Neural progenitor cell (in vitro differentiated cells): ENCODE data around the gene L1TD1. TPM values are rescaled to one million over a fixed set of nuclear protein-coding genes. Genes with fewer than 3 reads are reported as not detected.

Experiments
- DNase-seq: peaks from one replicate; pipeline ENCODE4 v3.0.0-alpha.2; 2016; ENCODE audit warnings: low spot score
- H2AFZ ChIP-seq: fragments of 200-600 bp; sonication (generic); replicated peaks from 2 replicates; pipeline ENCODE4 v1.6.1; 2016; ENCODE audit warnings: antibody characterized with exemption
- H3F3A ChIP-seq: fragments of 200-600 bp; sonication (generic); 2 replicates; pipeline ENCODE4 v1.6.1; 2016; ENCODE audit warnings: antibody characterized with exemption, low read depth
- H3K27ac ChIP-seq: fragments of 200-600 bp; sonication (generic); 2 replicates; pipeline ENCODE4 v1.5.1; 2016; ENCODE audit warnings: mild to moderate bottlenecking
- H3K27me3 ChIP-seq: fragments of 200-600 bp; sonication (generic); 2 replicates; pipeline ENCODE4 v1.6.1; 2016; ENCODE audit warnings: mild to moderate bottlenecking, moderate library complexity
- H3K36me3 ChIP-seq: fragments of 200-600 bp; sonication (generic); 2 replicates; pipeline ENCODE4 v1.5.1; 2016
- H3K4me1 ChIP-seq: fragments of 200-600 bp; sonication (generic); 2 replicates; pipeline ENCODE4 v1.6.1; 2016; ENCODE audit warnings: mixed run types
- H3K4me2 ChIP-seq: fragments of 200-600 bp; sonication (generic); 2 replicates; pipeline ENCODE4 v1.6.1; 2016
- H3K4me3 ChIP-seq: fragments of 200-600 bp; sonication (generic); 2 replicates; pipeline ENCODE4 v1.5.1; 2016
- H3K79me2 ChIP-seq: fragments of 200-600 bp; sonication (generic); 2 replicates; pipeline ENCODE4 v1.6.1; 2016; ENCODE audit warnings: low read depth
- H3K9ac ChIP-seq: fragments of 200-600 bp; sonication (generic); 2 replicates; pipeline ENCODE4 v1.6.1; 2016
- H3K9me3 ChIP-seq: fragments of 200-600 bp; sonication (generic); 2 replicates; pipeline ENCODE4 v1.5.1; 2016; ENCODE audit warnings: low read depth
- H4K20me1 ChIP-seq: fragments of 200-600 bp; sonication (generic); 2 replicates; pipeline ENCODE4 v1.6.1; 2016; ENCODE audit warnings: low read depth
- H3K27ac Mint-ChIP-seq: 3 replicates; pipeline ENCODE4 v1.8.0; 2021; ENCODE audit warnings: mixed read lengths
- H3K27me3 Mint-ChIP-seq: 2 replicates; pipeline ENCODE4 v1.8.0; 2022; ENCODE audit warnings: low read depth, mild to moderate bottlenecking, inconsistent platforms, moderate library complexity, mixed read lengths; ENCODE audit not compliant: insufficient read depth
- H3K36me3 Mint-ChIP-seq: 3 replicates; pipeline ENCODE4 v1.8.0; 2021; ENCODE audit warnings: mixed read lengths
- H3K4me1 Mint-ChIP-seq: 3 replicates; pipeline ENCODE4 v1.8.0; 2021; ENCODE audit warnings: mixed read lengths
- H3K4me3 Mint-ChIP-seq: 3 replicates; pipeline ENCODE4 v1.8.0; 2021; ENCODE audit warnings: mild to moderate bottlenecking, moderate library complexity, mixed read lengths
- H3K9me3 Mint-ChIP-seq: 3 replicates; pipeline ENCODE4 v1.8.0; 2020; ENCODE audit warnings: mixed read lengths
- CTCF ChIP-seq: fragments of 200-600 bp; sonication (generic); IDR thresholded peaks from 2 replicates; pipeline ENCODE4 v1.5.1; 2017; ENCODE audit warnings: antibody characterized with exemption, mild to moderate bottlenecking
- EZH2 ChIP-seq: fragments of 200-600 bp; sonication (generic); IDR thresholded peaks from 2 replicates; pipeline ENCODE4 v1.6.1; 2017; ENCODE audit warnings: antibody characterized with exemption, mild to moderate bottlenecking, moderate library complexity
- EZH2phosphoT487 ChIP-seq: fragments of 200-600 bp; sonication (generic); IDR thresholded peaks from 2 replicates; pipeline ENCODE4 v1.6.1; 2017; ENCODE audit warnings: antibody characterized with exemption
- total RNA-seq: library from RNA; depleted of rRNA; stranded (reverse); fragments of >200 nt; gene quantifications from 2 replicates; pipeline ENCODE4 v1.2.3, GENCODE V29; 2015; ENCODE audit warnings: low replicate concordance

L1TD1 gene
- total RNA-seq, 1 donor from 2014 or later = 15.4 TPM

- Histone ChIP-seq H3K4me3 (no peak overlapping the region), H3K4me1 (no peaks in the 10 kb centered on the region), H3K4me2 (no peak overlapping the region), H2AFZ (no peak overlapping the region), H3F3A (no peaks in the 10 kb centered on the region), H3K27ac (no peak overlapping the region), H3K9ac (no peak overlapping the region), H3K36me3 (peaks cover 25% of the 10 kb centered on the region), H4K20me1 (no peaks in the 10 kb centered on the region), H3K9me3 (no peaks in the 10 kb centered on the region), H3K27me3 (no peaks in the 10 kb centered on the region), H3K79me2 (no peaks in the 10 kb centered on the region)
- Mint-ChIP-seq H3K4me3 (no peak overlapping the region), H3K27ac (no peak overlapping the region), H3K36me3 (peaks cover 2% of the 10 kb centered on the region), H3K4me1 (no peaks in the 10 kb centered on the region), H3K27me3 (peaks cover 7% of the 10 kb centered on the region), H3K9me3 (peaks cover 26% of the 10 kb centered on the region)
- DNase-seq = no peak
- no peak for TF ChIP-seq EZH2phosphoT487
- no peak for TF ChIP-seq EZH2
- no peak for TF ChIP-seq CTCF
Measured at GRCh38 chr1:62209931-62210595, 15.4 kb downstream of the L1TD1 start.

- H3K36me3 ChIP-seq = peaks cover 25% of the 10 kb centered on the region
- peaks cover 5% of the 10 kb centered on the region for H3K27me3 Mint-ChIP-seq
- H3K9me3 Mint-ChIP-seq = peaks cover 26% of the 10 kb centered on the region
Measured at GRCh38 chr1:62210960-62211359, 16.3 kb downstream of the L1TD1 start.

GRCh38 chr1:62212411-62212810 lies 17.8 kb downstream of the L1TD1 start:
- Mint-ChIP-seq H3K27me3 (peaks cover 5% of the 10 kb centered on the region), H3K9me3 (peaks cover 26% of the 10 kb centered on the region), H3K4me3 (no peak overlapping the region), H3K36me3 (peaks cover 2% of the 10 kb centered on the region), H3K27ac (no peak overlapping the region), H3K4me1 (no peaks in the 10 kb centered on the region)
- H3K36me3 ChIP-seq = peaks cover 15% of the 10 kb centered on the region
- no peaks in the 10 kb centered on the region for H3K79me2 ChIP-seq
- no peaks in the 10 kb centered on the region for H3K4me1 ChIP-seq
- H3K9ac ChIP-seq = no peak overlapping the region
- H3K4me3 ChIP-seq = no peak overlapping the region
- no peaks in the 10 kb centered on the region for H3K9me3 ChIP-seq
- no peak overlapping the region for H3K4me2 ChIP-seq
- no peaks in the 10 kb centered on the region for H3F3A ChIP-seq
- no peak overlapping the region for H2AFZ ChIP-seq
- no peak overlapping the region for H3K27ac ChIP-seq
- no peaks in the 10 kb centered on the region for H4K20me1 ChIP-seq
- H3K27me3 ChIP-seq = no peaks in the 10 kb centered on the region
- no peak for DNase-seq
- TF ChIP-seq CTCF = no peak
- TF ChIP-seq EZH2 = no peak
- TF ChIP-seq EZH2phosphoT487 = no peak

More at GRCh38 chr1:62210960-62211359, 16.3 kb downstream of the L1TD1 start:
- Histone ChIP-seq H3K27me3 (no peaks in the 10 kb centered on the region), H3K27ac (no peak overlapping the region), H2AFZ (no peak overlapping the region), H4K20me1 (no peaks in the 10 kb centered on the region), H3K9ac (no peak overlapping the region), H3K9me3 (no peaks in the 10 kb centered on the region), H3F3A (no peaks in the 10 kb centered on the region), H3K79me2 (no peaks in the 10 kb centered on the region), H3K4me3 (no peak overlapping the region), H3K4me2 (no peak overlapping the region), H3K4me1 (no peaks in the 10 kb centered on the region)
- no peak overlapping the region for H3K27ac Mint-ChIP-seq
- no peak overlapping the region for H3K4me3 Mint-ChIP-seq
- H3K4me1 Mint-ChIP-seq = no peaks in the 10 kb centered on the region
- no peak for DNase-seq
- H3K36me3 Mint-ChIP-seq = peaks cover 2% of the 10 kb centered on the region
- no peak for TF ChIP-seq EZH2phosphoT487
- no peak for TF ChIP-seq CTCF
- TF ChIP-seq EZH2 = no peak
